ENCODE data around the gene RFPL2.
"Not testable (repeated sequence)": the region's sequence is repeated elsewhere in the genome, so short reads cannot be mapped to it uniquely, and the experiment has no call there.

DNA sequence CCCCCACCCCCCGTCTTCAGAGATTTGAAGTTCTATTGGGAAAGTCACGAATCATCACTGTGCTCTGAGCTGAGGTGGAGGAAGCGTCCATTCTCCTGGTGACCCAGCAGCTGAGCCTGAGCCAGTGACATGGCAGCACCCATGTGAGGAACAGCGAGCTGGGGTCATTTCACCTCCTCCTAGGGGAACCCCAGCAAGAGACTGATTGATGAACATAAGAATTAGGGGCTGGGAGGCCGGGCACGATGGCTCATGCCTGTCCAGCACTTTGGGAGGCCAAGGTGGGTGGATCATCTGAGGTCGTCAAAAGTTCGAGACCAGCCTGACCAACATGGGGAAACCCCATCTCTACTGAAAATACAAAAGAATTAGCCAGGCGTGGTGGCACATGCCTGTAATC, 11.5 kb downstream of the RFPL2 start:
- TF ChIP-seq YEATS4 (CRISPR knock-in tag; IDR thresholded peaks at IDR 0.05; ENCODE audit: borderline replicate concordance); FOXM1 (CRISPR knock-in tag; IDR thresholded peaks at IDR 0.05); TCF7L2 (IDR thresholded peaks at IDR 0.05; ENCODE audit: low read depth, low read length); SMC3 (IDR thresholded peaks at IDR 0.05; ENCODE audit: low read length); PBX3 (CRISPR knock-in tag; IDR thresholded peaks at IDR 0.05; ENCODE audit: borderline replicate concordance); CTCF (CRISPR knock-in tag; IDR thresholded peaks at IDR 0.05); MYC (CRISPR knock-in tag; IDR thresholded peaks at IDR 0.05; ENCODE audit: borderline replicate concordance); ATF7 (IDR thresholded peaks at IDR 0.05); ATF7 (CRISPR knock-in tag; IDR thresholded peaks at IDR 0.05): not testable (repeated sequence)

Data from HepG2 (cell line).